ENCODE measurements around the gene FLOT2.

GRCh38 chr17:28885363-28885762 lies 12.2 kb downstream of the FLOT2 start:
- no peak for TF ChIP-seq CTCF (IDR thresholded peaks at IDR 0.05)
- no peak for TF ChIP-seq POLR2A (IDR thresholded peaks at IDR 0.05)

All from uterus (tissue), 2 donors.